Testis (tissue), 2 donors: ENCODE results near the gene MAP3K3.

Experiments
- CTCF ChIP-seq, 3 experiments: fragments of 450-650 bp in 2 of 3; fragments of 200-600 bp in 1 of 3; sonication (generic) in 1 of 3; IDR thresholded peaks; one replicate each; pipeline ENCODE4 v1.5.1; 2016 to 2019; ENCODE audit warnings: antibody characterized with exemption in 3 of 3, mild to moderate bottlenecking in 2 of 3, moderate library complexity in 1 of 3
- POLR2A ChIP-seq: fragments of 450-650 bp; IDR thresholded peaks from one replicate; pipeline ENCODE4 v1.6.1; 2017; ENCODE audit warnings: antibody characterized with exemption, mild to moderate bottlenecking, moderate library complexity

GRCh38 chr17:63649813-63650212, 27.6 kb downstream of the MAP3K3 start:
- no peak for TF ChIP-seq POLR2A
- no peak for TF ChIP-seq CTCF (IDR thresholded peaks at IDR 0.05)
